HL-60 (cell line): Measurements from ENCODE around the gene LYPLAL1.
"Not testable (repeated sequence)": the region's sequence is repeated elsewhere in the genome, so short reads cannot be mapped to it uniquely, and the experiment has no call there.

Experiments
- DNase-seq, 2 experiments: peaks; one replicate each; pipeline ENCODE4 v3.0.0-alpha.2; 2010 to 2020; ENCODE audit warnings: low read depth in 1 of 2, low spot score in 1 of 2
- H3K27ac ChIP-seq: fragments of 250-450 bp; sonication (Bioruptor Pico); replicated peaks from 2 replicates; pipeline ENCODE4 v1.5.1; 2020; ENCODE audit warnings: mild to moderate bottlenecking, moderate library complexity
- H3K27me3 ChIP-seq: fragments of 250-450 bp; sonication (Bioruptor Pico); 2 replicates; pipeline ENCODE4 v1.5.1; 2021; ENCODE audit warnings: mild to moderate bottlenecking, moderate library complexity; ENCODE audit not compliant: insufficient read depth, poor library complexity, severe bottlenecking
- H3K4me3 ChIP-seq: replicated peaks from 2 replicates; pipeline ENCODE4 v1.5.1; 2011; ENCODE audit warnings: mild to moderate bottlenecking, control low read depth, low read length; ENCODE audit not compliant: insufficient read depth
- GABPA ChIP-seq: IDR thresholded peaks from 2 replicates; pipeline ENCODE4 v1.6.1; 2012; ENCODE audit warnings: low read depth
- POLR2AphosphoS5 ChIP-seq: IDR thresholded peaks from 2 replicates; pipeline ENCODE4 v1.6.1; 2012; ENCODE audit warnings: low read depth
- REST ChIP-seq: IDR thresholded peaks from 2 replicates; pipeline ENCODE4 v1.6.1; 2012; ENCODE audit warnings: low read depth; ENCODE audit not compliant: insufficient replicate concordance
- SPI1 ChIP-seq: IDR thresholded peaks from 2 replicates; pipeline ENCODE4 v1.6.1; 2012; ENCODE audit warnings: low read depth, mild to moderate bottlenecking, borderline replicate concordance
- TF ChIP-seq, protein P1 (sequence below): IDR thresholded peaks from one replicate; pipeline ENCODE4 v1.5.1; 2011; ENCODE audit warnings: low read length, control low read depth, inconsistent platforms; ENCODE audit not compliant: insufficient read depth

Gene LYPLAL1

DNA sequence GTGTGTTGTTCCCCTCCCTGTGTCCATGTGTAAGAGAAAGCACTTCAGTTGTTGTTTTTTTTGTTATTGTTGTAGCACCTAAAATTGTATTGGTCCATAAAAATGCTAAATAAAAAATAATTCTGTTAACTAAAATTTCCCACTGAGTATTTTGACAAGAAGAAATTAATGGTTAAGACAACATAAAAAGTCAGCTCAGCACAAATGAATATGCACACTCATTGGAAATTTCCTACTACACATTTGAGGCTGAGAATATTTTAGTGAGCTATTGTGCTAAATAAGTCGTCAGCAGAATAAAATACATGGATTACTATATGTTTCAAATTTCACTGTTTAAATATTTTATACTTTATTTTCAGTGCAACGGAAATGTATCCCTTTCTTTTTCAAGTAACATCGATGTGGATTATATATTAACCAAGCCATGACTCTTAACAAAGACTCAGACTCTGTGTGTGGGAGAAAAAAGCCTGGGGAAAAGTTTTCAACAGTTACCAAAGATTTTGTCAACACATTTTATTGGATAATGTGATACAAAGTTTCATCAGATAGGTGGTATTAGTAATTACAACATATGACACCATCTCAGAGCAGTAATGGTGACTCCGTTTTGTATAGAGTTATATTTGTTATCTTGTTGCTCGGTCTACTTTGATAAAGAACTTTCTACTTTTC, 63.4 kb downstream of the LYPLAL1 start:
- no peak for DNase-seq
- Histone ChIP-seq H3K27me3 (no peaks in the 10 kb centered on the region), H3K4me3 (no peak overlapping the region), H3K27ac (no peak overlapping the region)
- no peak for TF ChIP-seq POLR2AphosphoS5
- no peak for TF ChIP-seq GABPA
- TF ChIP-seq REST: no peak
- TF ChIP-seq, protein P1, sequence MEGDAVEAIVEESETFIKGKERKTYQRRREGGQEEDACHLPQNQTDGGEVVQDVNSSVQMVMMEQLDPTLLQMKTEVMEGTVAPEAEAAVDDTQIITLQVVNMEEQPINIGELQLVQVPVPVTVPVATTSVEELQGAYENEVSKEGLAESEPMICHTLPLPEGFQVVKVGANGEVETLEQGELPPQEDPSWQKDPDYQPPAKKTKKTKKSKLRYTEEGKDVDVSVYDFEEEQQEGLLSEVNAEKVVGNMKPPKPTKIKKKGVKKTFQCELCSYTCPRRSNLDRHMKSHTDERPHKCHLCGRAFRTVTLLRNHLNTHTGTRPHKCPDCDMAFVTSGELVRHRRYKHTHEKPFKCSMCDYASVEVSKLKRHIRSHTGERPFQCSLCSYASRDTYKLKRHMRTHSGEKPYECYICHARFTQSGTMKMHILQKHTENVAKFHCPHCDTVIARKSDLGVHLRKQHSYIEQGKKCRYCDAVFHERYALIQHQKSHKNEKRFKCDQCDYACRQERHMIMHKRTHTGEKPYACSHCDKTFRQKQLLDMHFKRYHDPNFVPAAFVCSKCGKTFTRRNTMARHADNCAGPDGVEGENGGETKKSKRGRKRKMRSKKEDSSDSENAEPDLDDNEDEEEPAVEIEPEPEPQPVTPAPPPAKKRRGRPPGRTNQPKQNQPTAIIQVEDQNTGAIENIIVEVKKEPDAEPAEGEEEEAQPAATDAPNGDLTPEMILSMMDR: no peak
- TF ChIP-seq SPI1: no peak

DNA sequence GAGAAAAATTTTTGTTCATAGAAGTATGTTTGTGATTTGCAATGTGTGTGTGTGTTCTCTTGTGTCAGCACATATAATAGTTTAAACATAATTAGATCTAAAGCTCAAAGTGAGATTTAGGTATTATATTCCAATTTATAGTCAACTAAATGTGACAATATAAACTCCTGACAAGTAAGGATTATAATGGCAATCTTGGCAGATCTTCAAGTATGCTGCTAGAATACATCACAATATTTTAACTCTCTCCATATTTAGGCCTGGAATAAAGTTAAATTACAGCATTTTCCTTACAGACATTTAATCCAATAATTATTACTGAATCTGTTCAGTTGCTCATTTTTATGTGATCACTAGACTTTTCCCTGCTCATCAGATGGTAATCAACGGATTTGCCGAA, 65.8 kb downstream of the LYPLAL1 start:
- DNase-seq: no peak
- TF ChIP-seq GABPA (no peak), POLR2AphosphoS5 (no peak), SPI1 (no peak)
- TF ChIP-seq, protein P1: no peak
- Histone ChIP-seq H3K4me3 (no peak overlapping the region), H3K27me3 (no peaks in the 10 kb centered on the region), H3K27ac (no peak overlapping the region)

- H3K4me3 ChIP-seq: no peak overlapping the region
- TF ChIP-seq GABPA: no peak
- no peak for TF ChIP-seq REST
- TF ChIP-seq POLR2AphosphoS5: no peak
- TF ChIP-seq, protein P1: no peak
- TF ChIP-seq SPI1: no peak
- no peak for DNase-seq
- H3K27ac ChIP-seq: no peak overlapping the region
- H3K27me3 ChIP-seq: no peaks in the 10 kb centered on the region
Measured at GRCh38 chr1:219244864-219245263, 71.2 kb downstream of the LYPLAL1 start.

- Histone ChIP-seq H3K27ac (no peak overlapping the region), H3K27me3 (no peaks in the 10 kb centered on the region), H3K4me3 (no peak overlapping the region)
- TF ChIP-seq POLR2AphosphoS5 (no peak), SPI1 (no peak), GABPA (no peak), REST (no peak)
- TF ChIP-seq, protein P1: no peak
- no peak for DNase-seq
Measured at GRCh38 chr1:219247441-219247840, 73.8 kb downstream of the LYPLAL1 start.

GRCh38 chr1:219250468-219250867, 76.8 kb downstream of the LYPLAL1 start:
- H3K27me3 ChIP-seq, H3K4me3 ChIP-seq, H3K27ac ChIP-seq, DNase-seq: not testable (repeated sequence)
